Sigmoid colon (tissue), 3 donors: Measurements from ENCODE around the gene ELMO1.

Experiments used
- CTCF ChIP-seq, 4 experiments: fragments of 450-650 bp in 3 of 4; fragments of 200-600 bp in 1 of 4; IDR thresholded peaks; one replicate each; pipeline ENCODE4 v1.5.1; 2016 to 2019; ENCODE audit warnings: antibody characterized with exemption in 4 of 4, mild to moderate bottlenecking in 3 of 4, moderate library complexity in 2 of 4
- POLR2A ChIP-seq, 2 donors: fragments of 450-650 bp; IDR thresholded peaks; one replicate each; pipeline ENCODE4 v1.6.1; 2016; ENCODE audit warnings: antibody characterized with exemption in 2 of 2, mild to moderate bottlenecking in 2 of 2, moderate library complexity in 2 of 2

GRCh38 chr7:37016064-37016878 is 432.4 kb downstream of the ELMO1 start:
- no peak for TF ChIP-seq POLR2A (IDR thresholded peaks at IDR 0.05)
- no peak for TF ChIP-seq CTCF (IDR thresholded peaks at IDR 0.05)
